HG03108 (cell line): ENCODE results near the gene ARL6IP5.
A peak's percentile ranks its signal among the peaks of the same experiment; 100 is the strongest.

Experiments
- ATAC-seq: cut with Tn5 transposase; IDR thresholded peaks from one replicate; pipeline ENCODE4 v1.9.1; 2021; ENCODE audit warnings: moderate library complexity; ENCODE audit not compliant: unreplicated experiment

The ARL6IP5 gene

GRCh38 chr3:69085833-69086722 is 1.3 kb downstream of the ARL6IP5 start:
- no peak for ATAC-seq

GRCh38 chr3:69087030-69087791 is 2.5 kb downstream of the ARL6IP5 start:
- no peak for ATAC-seq

DNA sequence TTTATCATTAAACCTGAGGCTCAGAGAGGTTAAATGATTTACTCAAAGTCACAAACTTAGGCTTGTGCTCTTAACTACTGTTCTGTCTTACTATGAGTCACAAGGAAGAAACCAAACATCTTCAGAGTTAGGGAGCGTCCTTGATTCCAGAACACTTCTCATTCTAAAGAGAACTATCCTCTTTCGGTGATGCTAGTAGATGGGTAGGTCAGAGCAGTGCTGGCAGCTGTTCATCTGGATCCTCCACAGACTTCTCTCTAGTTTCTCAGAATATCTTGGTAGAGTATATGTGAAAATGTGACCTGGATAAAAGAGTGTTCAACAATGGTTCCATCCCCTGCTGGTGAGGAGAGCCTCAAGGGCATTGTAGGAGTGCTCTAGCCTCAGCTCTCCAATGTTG is 3.3 kb downstream of the ARL6IP5 start:
- ATAC-seq, result no peak

GRCh38 chr3:69090021-69090420 is 5.3 kb downstream of the ARL6IP5 start:
- no peak for ATAC-seq

GRCh38 chr3:69091389-69092029 is 6.8 kb downstream of the ARL6IP5 start:
- ATAC-seq, result no peak

DNA sequence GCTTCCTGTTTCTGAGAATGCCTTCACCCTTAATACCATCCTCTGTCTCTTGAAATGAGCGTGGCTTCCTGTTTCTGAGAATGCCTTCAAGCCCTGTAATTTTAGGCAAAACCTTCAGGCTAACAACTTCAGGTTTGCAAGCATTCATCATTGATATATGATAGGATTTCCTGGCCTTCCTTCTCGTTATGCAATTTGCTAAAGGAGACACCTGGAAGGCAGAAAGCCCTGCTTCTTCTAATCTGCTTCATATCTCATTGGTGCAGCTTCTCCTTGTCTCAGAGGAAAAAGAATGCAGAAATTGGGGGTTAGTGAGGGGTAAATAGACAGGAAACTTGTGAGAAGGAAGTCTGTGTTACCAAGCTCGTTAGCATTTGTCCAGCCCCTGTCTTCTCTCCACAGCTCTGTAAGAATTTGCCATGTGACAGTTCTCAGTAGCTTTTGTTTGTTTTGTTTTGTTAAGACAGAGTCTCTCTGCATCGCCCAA is 7.3 kb downstream of the ARL6IP5 start:
- ATAC-seq, result peak; percentile 58

- ATAC-seq, result no peak
Observed at GRCh38 chr3:69094467-69095205, 9.9 kb downstream of the ARL6IP5 start.

DNA sequence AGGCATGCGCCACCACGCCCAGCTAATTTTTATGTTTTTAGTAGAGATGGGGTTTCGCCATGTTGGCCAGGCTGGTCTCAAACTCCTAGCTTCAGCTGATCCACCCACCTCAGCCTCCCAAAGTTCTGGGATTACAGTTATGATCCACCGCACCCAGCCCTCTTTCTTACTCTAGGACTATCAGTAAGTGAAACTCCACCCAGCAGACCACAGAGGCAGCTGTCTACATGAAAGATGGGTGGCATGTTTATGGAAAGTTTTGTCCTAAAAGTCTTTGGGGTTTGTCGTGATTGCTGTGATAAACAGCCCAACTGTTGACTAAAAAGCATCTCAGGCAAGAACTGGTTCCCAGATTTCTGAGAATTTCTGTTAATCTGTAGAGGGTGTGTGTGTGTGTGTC is 10.9 kb downstream of the ARL6IP5 start:
- no peak for ATAC-seq

DNA sequence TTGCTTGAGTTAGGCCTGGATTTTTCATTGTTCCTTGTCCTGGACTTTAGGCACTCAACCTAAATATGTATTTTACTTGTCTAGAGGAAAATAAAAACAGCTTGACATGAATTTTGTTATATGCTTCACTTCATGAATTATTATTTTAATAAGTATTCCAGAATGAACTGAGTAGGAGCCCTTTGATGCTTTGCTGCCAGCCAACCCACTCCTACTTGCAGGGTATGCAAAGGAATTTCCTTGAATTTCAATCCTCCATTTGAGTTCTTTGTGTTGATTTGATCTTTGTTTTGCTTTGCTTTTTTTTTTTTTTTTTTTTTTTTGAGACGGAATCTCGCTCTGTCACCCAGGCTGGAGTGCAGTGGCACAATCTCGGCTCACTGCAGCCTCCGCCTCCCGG is 11.6 kb downstream of the ARL6IP5 start:
- no peak for ATAC-seq

- no peak for ATAC-seq
Observed at GRCh38 chr3:69097407-69098086, 12.8 kb downstream of the ARL6IP5 start.

DNA sequence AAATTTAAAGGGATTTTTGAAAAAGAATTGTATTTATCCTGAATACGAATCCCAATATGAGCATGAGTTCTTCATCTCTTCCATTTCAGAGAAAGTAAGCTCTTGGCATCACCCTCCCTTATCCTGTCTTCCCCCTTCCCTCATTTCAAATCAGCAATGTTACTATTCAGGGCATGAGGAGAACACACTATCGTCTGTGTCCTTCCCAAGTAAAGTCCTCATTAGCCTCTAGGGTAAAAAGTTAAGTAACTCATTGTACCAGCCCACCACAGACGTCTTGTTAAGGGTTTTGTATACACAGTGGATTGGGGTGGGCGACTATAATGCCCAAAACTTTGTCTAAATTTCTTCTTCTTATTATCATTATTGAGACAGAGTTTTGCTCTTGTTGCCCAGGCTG is 14.8 kb downstream of the ARL6IP5 start:
- ATAC-seq, result no peak

GRCh38 chr3:69102384-69102783 is 17.6 kb downstream of the ARL6IP5 start:
- no peak for ATAC-seq

DNA sequence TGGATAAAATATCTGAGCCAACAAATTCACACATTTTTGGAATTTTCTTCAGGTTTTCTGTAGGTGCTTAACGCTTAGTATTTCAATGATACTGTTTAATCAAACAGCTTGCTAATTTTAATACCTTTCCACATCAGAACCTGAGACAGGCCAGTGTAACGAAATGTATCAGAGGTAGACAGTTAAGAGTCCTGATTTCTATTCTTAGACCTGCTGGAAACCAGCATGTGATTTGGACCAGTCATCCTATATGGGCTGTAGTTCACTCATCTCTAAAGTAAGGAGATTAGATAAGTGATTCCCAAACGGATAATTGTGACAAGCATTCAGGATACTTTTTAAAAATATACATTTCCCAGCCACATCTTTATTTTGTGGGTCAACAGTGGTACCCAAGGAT is 18.4 kb downstream of the ARL6IP5 start:
- no peak for ATAC-seq

- ATAC-seq, result no peak
Observed at GRCh38 chr3:69104586-69104985, 19.8 kb downstream of the ARL6IP5 start.

GRCh38 chr3:69105320-69105719 is 20.6 kb downstream of the ARL6IP5 start:
- no peak for ATAC-seq

DNA sequence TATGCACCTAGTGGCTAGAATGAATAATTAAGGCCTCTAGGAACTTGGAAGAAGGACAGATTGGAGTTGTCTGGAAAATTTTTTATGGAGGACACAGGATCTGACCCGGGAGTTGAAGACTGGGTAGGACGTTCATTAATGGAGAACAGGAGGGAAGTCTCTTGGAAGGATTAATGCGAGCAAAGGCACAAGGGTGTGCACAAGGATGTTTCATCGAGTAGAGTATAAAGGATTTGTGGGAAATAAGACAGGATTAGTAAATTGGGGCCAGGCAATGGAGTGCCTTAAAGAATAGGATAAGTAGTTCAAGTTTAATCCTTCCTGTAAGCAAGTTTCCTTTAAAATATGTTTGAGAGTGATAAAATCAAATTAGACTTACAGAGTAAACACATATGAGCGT is 23.1 kb downstream of the ARL6IP5 start:
- no peak for ATAC-seq

GRCh38 chr3:69108811-69109210 is 24.1 kb downstream of the ARL6IP5 start:
- no peak for ATAC-seq

- no peak for ATAC-seq
Observed at GRCh38 chr3:69110941-69111546, 26.3 kb downstream of the ARL6IP5 start.

DNA sequence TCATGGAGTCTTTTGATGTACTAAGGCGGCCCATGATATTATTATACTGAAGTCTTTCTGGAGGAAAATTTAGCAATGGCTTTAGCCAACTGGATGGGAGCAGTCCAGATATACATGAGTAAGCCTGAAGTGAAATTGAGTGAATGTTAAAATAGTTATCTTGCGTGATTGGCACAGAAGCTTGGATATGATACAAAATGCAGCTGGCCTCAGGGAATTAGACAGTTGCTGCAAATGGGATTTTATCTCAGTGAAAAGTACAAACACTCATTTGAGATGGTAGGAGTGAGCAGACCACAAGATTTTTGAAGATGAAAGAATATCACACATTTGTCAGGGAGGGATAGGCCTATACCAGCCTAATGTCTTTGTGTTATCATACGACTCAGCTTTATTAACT is 28.8 kb downstream of the ARL6IP5 start:
- no peak for ATAC-seq

DNA sequence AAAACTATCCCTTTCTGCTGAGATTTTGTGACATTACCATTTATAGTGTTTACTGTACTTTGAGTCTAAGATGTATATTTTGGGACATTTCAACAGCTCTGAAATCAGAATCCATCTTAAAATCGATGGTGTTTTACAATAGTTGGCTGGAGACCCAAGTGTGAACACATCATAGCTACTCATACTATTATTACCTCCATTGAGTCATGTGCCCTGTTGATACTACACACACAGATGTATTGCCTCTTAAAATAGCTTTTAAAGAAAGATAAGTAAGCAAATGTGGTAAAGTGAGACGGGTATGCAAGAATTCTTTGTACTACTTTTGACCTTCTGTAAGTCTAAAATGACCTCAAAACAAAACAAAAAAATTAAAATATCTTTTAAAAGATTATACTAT is 31.0 kb downstream of the ARL6IP5 start:
- no peak for ATAC-seq
